ENCODE results near the gene TPK1.
"Not testable (repeated sequence)": the region's sequence is repeated elsewhere in the genome, so short reads cannot be mapped to it uniquely, and the experiment has no call there.

The TPK1 gene

DNA sequence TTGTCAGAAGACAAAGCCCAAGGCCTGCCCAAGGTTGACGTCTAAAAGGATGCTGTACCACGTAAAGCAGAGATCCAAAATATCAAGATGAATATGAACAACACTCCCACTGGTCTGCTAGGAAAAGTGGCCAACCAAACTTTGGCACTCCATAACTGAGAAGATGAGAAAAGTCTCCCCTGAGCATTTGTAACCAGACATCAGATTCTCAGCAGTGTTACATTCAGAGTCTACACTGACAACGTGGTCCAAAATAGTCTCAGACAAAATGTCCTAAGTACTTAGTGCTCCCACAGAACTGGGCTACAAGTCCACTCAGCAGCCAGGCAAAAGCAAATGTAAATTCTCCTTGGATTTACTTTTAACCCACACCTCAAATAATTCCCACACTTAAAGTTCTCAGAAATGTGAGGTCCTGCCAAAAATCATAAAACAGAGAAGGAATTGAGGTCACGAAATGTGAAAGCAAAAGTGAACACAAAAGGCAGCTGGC lies 247.2 kb downstream of the TPK1 start:
- TF ChIP-seq, protein P1, sequence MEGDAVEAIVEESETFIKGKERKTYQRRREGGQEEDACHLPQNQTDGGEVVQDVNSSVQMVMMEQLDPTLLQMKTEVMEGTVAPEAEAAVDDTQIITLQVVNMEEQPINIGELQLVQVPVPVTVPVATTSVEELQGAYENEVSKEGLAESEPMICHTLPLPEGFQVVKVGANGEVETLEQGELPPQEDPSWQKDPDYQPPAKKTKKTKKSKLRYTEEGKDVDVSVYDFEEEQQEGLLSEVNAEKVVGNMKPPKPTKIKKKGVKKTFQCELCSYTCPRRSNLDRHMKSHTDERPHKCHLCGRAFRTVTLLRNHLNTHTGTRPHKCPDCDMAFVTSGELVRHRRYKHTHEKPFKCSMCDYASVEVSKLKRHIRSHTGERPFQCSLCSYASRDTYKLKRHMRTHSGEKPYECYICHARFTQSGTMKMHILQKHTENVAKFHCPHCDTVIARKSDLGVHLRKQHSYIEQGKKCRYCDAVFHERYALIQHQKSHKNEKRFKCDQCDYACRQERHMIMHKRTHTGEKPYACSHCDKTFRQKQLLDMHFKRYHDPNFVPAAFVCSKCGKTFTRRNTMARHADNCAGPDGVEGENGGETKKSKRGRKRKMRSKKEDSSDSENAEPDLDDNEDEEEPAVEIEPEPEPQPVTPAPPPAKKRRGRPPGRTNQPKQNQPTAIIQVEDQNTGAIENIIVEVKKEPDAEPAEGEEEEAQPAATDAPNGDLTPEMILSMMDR (IDR thresholded peaks at IDR 0.05; ENCODE audit: low read depth, low read length): no peak

DNA sequence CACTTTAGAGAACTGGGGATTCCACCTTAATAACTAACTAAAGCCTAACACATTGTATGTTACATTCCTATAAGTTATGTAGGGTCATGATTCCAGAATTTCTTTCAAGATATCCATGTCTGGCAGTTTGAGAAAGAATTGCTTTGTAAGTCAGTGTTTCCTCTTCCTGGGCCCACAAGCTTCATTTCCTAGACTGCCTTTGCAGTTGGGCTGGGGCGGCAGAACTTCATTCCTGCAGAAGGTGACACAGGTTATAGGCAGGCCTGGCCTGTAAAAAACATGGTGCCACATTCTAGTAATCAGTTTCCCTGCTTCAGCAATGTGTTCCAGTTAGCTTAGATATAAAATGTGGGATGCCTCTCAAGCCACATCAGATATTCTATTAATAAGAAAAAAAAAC lies 248.2 kb downstream of the TPK1 start:
- H3K4me3 ChIP-seq (ENCODE audit: low read depth, low read length): no peak overlapping the region
- H3K36me3 ChIP-seq: no peaks in the 10 kb centered on the region
- H3K4me1 ChIP-seq: no peaks in the 10 kb centered on the region
- TF ChIP-seq, protein P1 (IDR thresholded peaks at IDR 0.05; ENCODE audit: low read depth, low read length): no peak
- H3K9me3 ChIP-seq: no peaks in the 10 kb centered on the region
- H3K27me3 ChIP-seq: no peaks in the 10 kb centered on the region
- no peak for DNase-seq

More for the DNA sequence above, 247.2 kb downstream of the TPK1 start:
- no peaks in the 10 kb centered on the region for H3K36me3 ChIP-seq
- no peaks in the 10 kb centered on the region for H3K9me3 ChIP-seq
- no peak for DNase-seq
- no peaks in the 10 kb centered on the region for H3K4me1 ChIP-seq
- no peaks in the 10 kb centered on the region for H3K27me3 ChIP-seq
- no peak overlapping the region for H3K4me3 ChIP-seq (ENCODE audit: low read depth, low read length)

DNA sequence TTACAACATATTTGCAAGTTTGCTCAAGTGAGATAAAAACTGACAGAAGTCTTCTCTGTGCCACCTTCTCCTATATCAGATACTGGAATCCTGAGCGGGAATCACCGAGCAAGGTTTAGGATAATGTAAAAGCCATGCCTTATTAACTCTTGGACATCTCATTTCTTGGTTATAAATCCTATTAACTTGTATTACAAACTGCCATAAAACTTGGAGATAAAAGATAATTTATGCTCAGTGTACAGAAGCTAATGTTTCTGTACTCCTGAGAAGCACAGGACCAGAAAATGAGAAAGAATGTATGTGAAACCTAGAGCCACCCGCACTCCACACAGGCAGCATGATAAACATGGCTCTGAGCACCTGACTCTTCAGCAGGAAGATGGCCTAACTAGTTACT lies 251.1 kb downstream of the TPK1 start:
- Histone ChIP-seq H3K4me1 (no peaks in the 10 kb centered on the region), H3K9me3 (no peaks in the 10 kb centered on the region), H3K4me3 (ENCODE audit: low read depth, low read length) (no peak overlapping the region), H3K27me3 (no peaks in the 10 kb centered on the region), H3K36me3 (no peaks in the 10 kb centered on the region)
- no peak for DNase-seq
- TF ChIP-seq, protein P1 (IDR thresholded peaks at IDR 0.05; ENCODE audit: low read depth, low read length): no peak

DNA sequence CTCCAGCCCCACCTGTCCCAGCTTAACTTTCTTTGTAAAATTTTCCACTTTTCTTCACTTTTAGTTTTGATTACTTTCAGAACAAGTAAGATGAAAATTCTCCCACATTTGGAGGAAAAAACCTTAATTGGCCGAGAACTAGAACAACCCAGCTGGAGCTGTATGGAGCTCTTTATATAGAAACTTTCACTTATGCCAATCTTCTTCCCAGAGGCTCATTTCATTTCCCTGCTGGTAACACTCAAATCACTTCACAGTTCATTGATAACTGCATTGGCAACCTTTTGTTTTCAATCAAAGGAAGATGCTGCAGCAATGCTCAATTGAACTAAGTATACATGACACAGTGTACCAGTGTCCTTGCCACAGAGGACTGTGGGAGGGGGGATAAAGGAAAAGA lies 256.2 kb downstream of the TPK1 start:
- Histone ChIP-seq H3K4me1 (no peaks in the 10 kb centered on the region), H3K9me3 (no peaks in the 10 kb centered on the region), H3K4me3 (ENCODE audit: low read depth, low read length) (no peak overlapping the region), H3K36me3 (no peaks in the 10 kb centered on the region), H3K27me3 (no peaks in the 10 kb centered on the region)
- TF ChIP-seq, protein P1 (IDR thresholded peaks at IDR 0.05; ENCODE audit: low read depth, low read length): no peak
- DNase-seq: no peak

DNA sequence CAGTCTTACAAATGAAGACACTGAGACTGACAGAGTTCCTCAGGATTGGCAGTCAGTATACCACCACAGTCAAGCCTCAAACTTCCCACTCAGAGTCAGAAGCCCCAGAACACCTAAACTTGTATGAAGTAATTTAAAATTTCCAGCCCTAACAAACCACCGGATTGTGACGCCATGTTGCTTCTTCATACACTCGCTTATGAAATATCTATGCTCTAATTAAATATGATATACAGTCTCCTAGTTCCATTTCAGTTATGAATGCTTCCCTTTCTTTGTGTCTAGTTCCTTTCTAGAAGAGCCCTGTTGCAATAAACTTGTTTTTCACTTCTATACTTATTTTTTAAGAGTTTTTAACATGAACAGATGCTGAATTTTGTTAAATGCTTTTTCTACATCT lies 260.4 kb downstream of the TPK1 start:
- no peaks in the 10 kb centered on the region for H3K27me3 ChIP-seq
- no peaks in the 10 kb centered on the region for H3K9me3 ChIP-seq
- no peak for DNase-seq
- no peaks in the 10 kb centered on the region for H3K36me3 ChIP-seq
- H3K4me1 ChIP-seq: no peaks in the 10 kb centered on the region
- H3K4me3 ChIP-seq (ENCODE audit: low read depth, low read length): no peak overlapping the region
- TF ChIP-seq, protein P1 (IDR thresholded peaks at IDR 0.05; ENCODE audit: low read depth, low read length): no peak

DNA sequence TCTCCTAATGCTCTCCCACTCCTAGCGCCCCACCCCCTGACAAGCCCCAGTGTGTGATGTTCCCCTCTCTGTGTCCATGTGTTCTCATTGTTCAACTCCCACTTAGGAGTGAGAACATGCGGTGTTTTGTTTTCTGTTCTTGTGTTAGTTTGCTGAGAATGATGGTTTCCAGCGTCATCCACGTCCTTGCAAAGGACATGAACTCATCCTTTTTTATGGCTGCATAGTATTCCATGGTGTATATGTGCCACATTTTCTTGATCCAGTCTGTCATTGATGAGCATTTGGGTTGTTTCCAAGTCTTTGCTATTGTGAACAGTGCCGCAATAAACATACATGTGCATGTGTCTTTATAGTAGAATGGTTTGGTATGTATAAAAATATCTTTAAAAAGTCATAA lies 261.1 kb downstream of the TPK1 start:
- H3K4me3 ChIP-seq (ENCODE audit: low read depth, low read length); H3K4me1 ChIP-seq; H3K27me3 ChIP-seq; H3K9me3 ChIP-seq; DNase-seq; H3K36me3 ChIP-seq: not testable (repeated sequence)

DNA sequence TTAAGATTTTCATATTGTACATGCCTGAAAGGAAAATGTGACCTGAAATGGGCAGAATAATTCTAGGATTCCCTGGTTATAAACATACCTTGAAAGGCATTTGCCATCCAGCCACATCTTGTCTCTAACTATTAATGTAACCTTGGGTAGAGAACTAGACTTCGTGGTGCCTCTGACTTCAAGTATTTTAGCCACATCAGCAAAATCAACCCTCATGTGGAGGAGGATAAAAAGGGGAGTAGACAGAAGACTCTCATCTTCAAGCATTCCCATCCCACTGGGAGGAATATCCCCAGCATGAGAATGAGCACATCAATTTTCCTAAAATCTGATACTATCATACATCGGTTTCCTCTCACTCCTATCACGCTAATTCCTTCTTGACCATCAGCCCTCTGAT lies 267.6 kb downstream of the TPK1 start:
- H3K4me1 ChIP-seq: no peaks in the 10 kb centered on the region

More for the DNA sequence above, 267.6 kb downstream of the TPK1 start:
- Histone ChIP-seq H3K27me3 (no peaks in the 10 kb centered on the region), H3K9me3 (no peaks in the 10 kb centered on the region; the same call in 1 of the 2 replicates), H3K4me3 (ENCODE audit: low read depth, low read length) (no peak overlapping the region), H3K36me3 (no peaks in the 10 kb centered on the region)
- DNase-seq: no peak
- TF ChIP-seq, protein P1 (IDR thresholded peaks at IDR 0.05; ENCODE audit: low read depth, low read length): no peak
